Testis (tissue), 2 donors: Measurements from ENCODE around the gene IST1.

Experiments used
- POLR2A ChIP-seq: fragments of 450-650 bp; IDR thresholded peaks from one replicate; pipeline ENCODE4 v1.6.1; 2017; ENCODE audit warnings: antibody characterized with exemption, mild to moderate bottlenecking, moderate library complexity
- TF ChIP-seq, protein P1 (sequence below), 3 experiments: fragments of 450-650 bp in 2 of 3; fragments of 200-600 bp in 1 of 3; sonication (generic) in 1 of 3; IDR thresholded peaks; one replicate each; pipeline ENCODE4 v1.5.1; 2016 to 2019; ENCODE audit warnings: antibody characterized with exemption in 3 of 3, mild to moderate bottlenecking in 2 of 3, moderate library complexity in 1 of 3

DNA sequence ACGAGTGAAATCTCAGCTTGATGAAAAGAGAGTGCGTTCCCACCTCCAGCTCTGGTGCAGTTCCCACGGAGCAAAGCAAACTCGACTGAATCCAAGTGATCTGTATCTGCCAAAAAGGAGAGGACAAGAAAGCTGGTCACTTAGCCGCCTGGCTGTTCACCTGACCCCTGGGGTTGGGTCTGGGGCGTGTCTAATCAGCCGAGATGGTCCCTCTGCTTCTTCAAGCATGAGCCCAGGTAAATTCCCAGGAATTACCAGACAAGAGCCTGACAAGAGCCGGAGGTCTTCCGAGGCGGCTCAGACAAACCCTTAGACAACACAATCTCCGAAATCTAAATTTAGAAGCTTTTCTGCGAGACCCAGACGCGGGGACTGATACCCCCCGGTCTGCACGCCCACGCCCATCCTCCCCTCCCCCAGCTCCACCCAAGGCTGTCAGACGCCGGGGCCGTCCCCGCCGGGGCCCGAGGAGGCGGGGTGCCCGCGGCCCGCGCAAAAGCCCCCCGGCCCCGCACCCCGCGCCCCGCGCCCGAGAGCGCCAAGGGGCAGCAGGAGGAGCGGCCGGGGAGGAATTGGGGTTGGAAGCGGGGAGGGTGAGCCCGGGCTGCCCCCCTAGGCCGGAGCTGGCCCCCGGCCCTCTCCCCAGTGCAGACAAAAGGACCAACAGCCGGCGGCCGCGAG is 12.0 kb upstream of the IST1 start:
- TF ChIP-seq POLR2A, result no peak
- TF ChIP-seq, protein P1, sequence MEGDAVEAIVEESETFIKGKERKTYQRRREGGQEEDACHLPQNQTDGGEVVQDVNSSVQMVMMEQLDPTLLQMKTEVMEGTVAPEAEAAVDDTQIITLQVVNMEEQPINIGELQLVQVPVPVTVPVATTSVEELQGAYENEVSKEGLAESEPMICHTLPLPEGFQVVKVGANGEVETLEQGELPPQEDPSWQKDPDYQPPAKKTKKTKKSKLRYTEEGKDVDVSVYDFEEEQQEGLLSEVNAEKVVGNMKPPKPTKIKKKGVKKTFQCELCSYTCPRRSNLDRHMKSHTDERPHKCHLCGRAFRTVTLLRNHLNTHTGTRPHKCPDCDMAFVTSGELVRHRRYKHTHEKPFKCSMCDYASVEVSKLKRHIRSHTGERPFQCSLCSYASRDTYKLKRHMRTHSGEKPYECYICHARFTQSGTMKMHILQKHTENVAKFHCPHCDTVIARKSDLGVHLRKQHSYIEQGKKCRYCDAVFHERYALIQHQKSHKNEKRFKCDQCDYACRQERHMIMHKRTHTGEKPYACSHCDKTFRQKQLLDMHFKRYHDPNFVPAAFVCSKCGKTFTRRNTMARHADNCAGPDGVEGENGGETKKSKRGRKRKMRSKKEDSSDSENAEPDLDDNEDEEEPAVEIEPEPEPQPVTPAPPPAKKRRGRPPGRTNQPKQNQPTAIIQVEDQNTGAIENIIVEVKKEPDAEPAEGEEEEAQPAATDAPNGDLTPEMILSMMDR (IDR thresholded peaks at IDR 0.05), result no peak
